Activated naive CD8-positive, alpha-beta T cell treated with anti-CD3 and anti-CD28 coated beads, Interleukin-2, amount 10 ng/mL, durations not matched to agents 7 days and 5 days (primary cell): ENCODE data around the gene GZMB. TPM values are rescaled to one million over a fixed set of nuclear protein-coding genes. Genes with fewer than 3 reads are reported as not detected.
A peak's percentile ranks its signal among the peaks of the same experiment; 100 is the strongest.
"Not testable (repeated sequence)": the region's sequence is repeated elsewhere in the genome, so short reads cannot be mapped to it uniquely, and the experiment has no call there.

Source experiments
- ATAC-seq: fragments of 150-1000 bp; cut with Tn5 transposase; one replicate; pipeline ENCODE4 v1.10.0; 2021; ENCODE audit warnings: low read depth, moderate library complexity
- POLR2A ChIA-PET: fragments of 350-600 bp; sonication (Branson Sonifier 250); formaldehyde crosslinking; loops from one replicate; lab custom pipeline; 2021; ENCODE audit warnings: antibody characterized with exemption; lab: Charles Lee
- DNase-seq: peaks from one replicate; pipeline ENCODE4 v3.0.0; 2021
- H3K27ac Mint-ChIP-seq: one replicate; pipeline ENCODE4 v1.8.0; 2022; ENCODE audit warnings: mild to moderate bottlenecking, mixed read lengths
- H3K27me3 Mint-ChIP-seq: one replicate; pipeline ENCODE4 v1.8.0; 2022; ENCODE audit warnings: mild to moderate bottlenecking, moderate library complexity, mixed read lengths
- H3K36me3 Mint-ChIP-seq: one replicate; pipeline ENCODE4 v1.8.0; 2021; ENCODE audit warnings: mild to moderate bottlenecking, mixed read lengths
- H3K4me1 Mint-ChIP-seq: one replicate; pipeline ENCODE4 v1.8.0; 2021; ENCODE audit warnings: mixed read lengths
- H3K4me3 Mint-ChIP-seq: one replicate; pipeline ENCODE4 v1.8.0; 2022; ENCODE audit warnings: mild to moderate bottlenecking, moderate library complexity, mixed read lengths
- H3K9me3 Mint-ChIP-seq: one replicate; pipeline ENCODE4 v1.8.0; 2021; ENCODE audit warnings: mixed read lengths
- total RNA-seq, 2 experiments: library from RNA; stranded (reverse); gene quantifications; one replicate each; pipeline ENCODE4 v1.2.3, GENCODE V29; 2021

The GZMB gene
- total RNA-seq, 2 experiments from 2014 or later = 195 to 217 TPM

GRCh38 chr14:24664366-24664765 is 30.4 kb upstream of the GZMB start:
- H3K4me1 Mint-ChIP-seq = peaks cover 78% of the 10 kb centered on the region
- DNase-seq (no peak), ATAC-seq (no peak)
- POLR2A ChIA-PET = interaction anchor here (1.1 to 4.5 kb wide), 2 partner anchors 10 to 30 kb away, joined by 3 to 28 read pairs; partner anchors contain the start of gene GZMB
- H3K9me3 Mint-ChIP-seq = peaks cover 3% of the 10 kb centered on the region
- H3K36me3 Mint-ChIP-seq = peaks cover 11% of the 10 kb centered on the region
- H3K27ac Mint-ChIP-seq = peak overlapping the region; percentile 86
- peak overlapping the region; percentile 62 for H3K4me3 Mint-ChIP-seq
- H3K27me3 Mint-ChIP-seq = no peaks in the 10 kb centered on the region

GRCh38 chr14:24662753-24663152 is 28.8 kb upstream of the GZMB start:
- ATAC-seq = peak; percentile 41
- Mint-ChIP-seq H3K36me3 (peaks cover 9% of the 10 kb centered on the region), H3K4me3 (peak overlapping the region; percentile 62), H3K4me1 (peaks cover 79% of the 10 kb centered on the region), H3K27ac (peak overlapping the region; percentile 86), H3K27me3 (no peaks in the 10 kb centered on the region), H3K9me3 (no peaks in the 10 kb centered on the region)
- POLR2A ChIA-PET = interaction anchor here (4.5 to 4.9 kb wide), 2 partner anchors 11 to 29 kb away, joined by 20 to 28 read pairs; partner anchors contain the start of gene GZMB
- DNase-seq = no peak

- peak overlapping the region; percentile 63 for H3K4me3 Mint-ChIP-seq
- no peaks in the 10 kb centered on the region for H3K9me3 Mint-ChIP-seq
- no peak for ATAC-seq
- H3K4me1 Mint-ChIP-seq = peaks cover 62% of the 10 kb centered on the region
- H3K36me3 Mint-ChIP-seq = peaks cover 11% of the 10 kb centered on the region
- POLR2A ChIA-PET = interaction anchor here (4.5 to 4.9 kb wide), 2 partner anchors 14 to 26 kb away, joined by 20 to 28 read pairs; partner anchors contain the start of gene GZMB
- DNase-seq = no peak
- no peaks in the 10 kb centered on the region for H3K27me3 Mint-ChIP-seq
- H3K27ac Mint-ChIP-seq = peak overlapping the region; percentile 81
These were observed 26.1 kb upstream of the GZMB start for GRCh38 chr14:24659916-24660570.

- DNase-seq, H3K27ac Mint-ChIP-seq, H3K27me3 Mint-ChIP-seq, ATAC-seq, POLR2A ChIA-PET, H3K4me3 Mint-ChIP-seq: not testable (repeated sequence)
- peaks cover 17% of the 10 kb centered on the region for H3K4me1 Mint-ChIP-seq
- peaks cover 47% of the 10 kb centered on the region for H3K36me3 Mint-ChIP-seq
- peaks cover 26% of the 10 kb centered on the region for H3K9me3 Mint-ChIP-seq
These were observed 14.4 kb upstream of the GZMB start for GRCh38 chr14:24648361-24648760.

GRCh38 chr14:24639905-24640304 is 5.9 kb upstream of the GZMB start:
- Mint-ChIP-seq H3K9me3 (peaks cover 8% of the 10 kb centered on the region), H3K36me3 (peaks cover 32% of the 10 kb centered on the region), H3K27ac (no peak overlapping the region), H3K27me3 (peaks cover 2% of the 10 kb centered on the region), H3K4me1 (peaks cover 32% of the 10 kb centered on the region), H3K4me3 (no peak overlapping the region)
- ATAC-seq (no peak), DNase-seq (no peak)
- POLR2A ChIA-PET = interaction anchor here (1.5 kb wide), 1 partner anchor 35 kb away, joined by 4 read pairs; no protein-coding TSS in a partner anchor

- Mint-ChIP-seq H3K4me3 (no peak overlapping the region), H3K9me3 (peaks cover 8% of the 10 kb centered on the region), H3K27ac (no peak overlapping the region), H3K36me3 (peaks cover 31% of the 10 kb centered on the region), H3K4me1 (peaks cover 39% of the 10 kb centered on the region), H3K27me3 (peaks cover 2% of the 10 kb centered on the region)
- POLR2A ChIA-PET = no interaction called here
- ATAC-seq (no peak), DNase-seq (no peak)
These were observed 5.3 kb upstream of the GZMB start for GRCh38 chr14:24639270-24639669.

GRCh38 chr14:24633353-24633752 is 637 bp downstream of the GZMB start:
- ATAC-seq (peak; percentile 25), DNase-seq (no peak)
- Mint-ChIP-seq H3K9me3 (peaks cover 2% of the 10 kb centered on the region), H3K4me3 (peak overlapping the region; percentile 91), H3K27me3 (no peaks in the 10 kb centered on the region), H3K36me3 (peaks cover 44% of the 10 kb centered on the region), H3K4me1 (peaks cover 59% of the 10 kb centered on the region), H3K27ac (peak overlapping the region; percentile 94)
- POLR2A ChIA-PET = interaction anchor here (0.9 to 4.2 kb wide), 9 partner anchors 8 to 150 kb away, joined by 3 to 41 read pairs (median 7); partner anchors contain the start of gene GZMH

GRCh38 chr14:24632761-24633160 is 1.2 kb downstream of the GZMB start:
- Mint-ChIP-seq H3K4me3 (peak overlapping the region; percentile 91), H3K27me3 (no peaks in the 10 kb centered on the region), H3K27ac (peak overlapping the region; percentile 94), H3K36me3 (peaks cover 44% of the 10 kb centered on the region), H3K4me1 (peaks cover 59% of the 10 kb centered on the region), H3K9me3 (peaks cover 2% of the 10 kb centered on the region)
- DNase-seq (no peak), ATAC-seq (no peak)
- POLR2A ChIA-PET = interaction anchor here (2.1 to 4.2 kb wide), 4 partner anchors 24 to 41 kb away, joined by 8 to 41 read pairs (median 20); partner anchors contain the start of gene GZMH

- ATAC-seq (peak; percentile 28), DNase-seq (no peak)
- Mint-ChIP-seq H3K9me3 (peaks cover 2% of the 10 kb centered on the region), H3K27ac (peak overlapping the region; percentile 94), H3K4me1 (peaks cover 62% of the 10 kb centered on the region), H3K27me3 (no peaks in the 10 kb centered on the region), H3K4me3 (peak overlapping the region; percentile 91), H3K36me3 (peaks cover 46% of the 10 kb centered on the region)
- POLR2A ChIA-PET = interaction anchor here (2.1 to 4.2 kb wide), 3 partner anchors 29 to 41 kb away, joined by 8 to 41 read pairs (median 20); no protein-coding TSS in a partner anchor
These were observed 1.7 kb downstream of the GZMB start for GRCh38 chr14:24632336-24632735.

GRCh38 chr14:24631749-24632335 is 2.1 kb downstream of the GZMB start:
- no peak for DNase-seq
- H3K27ac Mint-ChIP-seq = peak overlapping the region; percentile 94
- H3K4me1 Mint-ChIP-seq = peaks cover 60% of the 10 kb centered on the region
- peaks cover 2% of the 10 kb centered on the region for H3K9me3 Mint-ChIP-seq
- H3K4me3 Mint-ChIP-seq = peak overlapping the region; percentile 91
- H3K36me3 Mint-ChIP-seq = peaks cover 43% of the 10 kb centered on the region
- POLR2A ChIA-PET = interaction anchor here (2.1 to 4.2 kb wide), 2 partner anchors 34 to 42 kb away, joined by 8 to 41 read pairs; no protein-coding TSS in a partner anchor
- no peaks in the 10 kb centered on the region for H3K27me3 Mint-ChIP-seq
- no peak for ATAC-seq

- Mint-ChIP-seq H3K36me3 (peaks cover 43% of the 10 kb centered on the region), H3K4me3 (peak overlapping the region; percentile 91)
- POLR2A ChIA-PET = interaction anchor here (0.8 to 2.1 kb wide), 6 partner anchors 15 to 43 kb away, joined by 3 to 8 read pairs (median 5); partner anchors contain the start of gene GZMH
These were observed 3.0 kb downstream of the GZMB start for GRCh38 chr14:24630872-24631477.

GRCh38 chr14:24630087-24630871 is 3.7 kb downstream of the GZMB start:
- POLR2A ChIA-PET = interaction anchor here (1.1 to 1.9 kb wide), 4 partner anchors 15 to 43 kb away, joined by 3 to 7 read pairs (median 5); partner anchors contain the start of gene GZMH
- peaks cover 3% of the 10 kb centered on the region for H3K9me3 Mint-ChIP-seq
- H3K27ac Mint-ChIP-seq = peak overlapping the region; percentile 57
- H3K4me1 Mint-ChIP-seq = peaks cover 61% of the 10 kb centered on the region
- DNase-seq = no peak
- no peak for ATAC-seq
- H3K36me3 Mint-ChIP-seq = peaks cover 45% of the 10 kb centered on the region
- peak overlapping the region; percentile 91 for H3K4me3 Mint-ChIP-seq
- H3K27me3 Mint-ChIP-seq = no peaks in the 10 kb centered on the region

More at GRCh38 chr14:24630872-24631477, 3.0 kb downstream of the GZMB start:
- DNase-seq = no peak
- Mint-ChIP-seq H3K27ac (peak overlapping the region; percentile 94), H3K27me3 (no peaks in the 10 kb centered on the region), H3K4me1 (peaks cover 60% of the 10 kb centered on the region), H3K9me3 (peaks cover 1% of the 10 kb centered on the region)
- ATAC-seq = no peak
